LNCAP (cell line): ENCODE data around the gene PLPP4.

Experiments
- CTCF ChIP-seq: fragments of 450-650 bp; IDR thresholded peaks from 2 replicates; pipeline ENCODE4 v1.5.1; 2017; ENCODE audit warnings: mild to moderate bottlenecking

PLPP4 gene

GRCh38 chr10:120580918-120581895 is 124.2 kb downstream of the PLPP4 start:
- no peak for TF ChIP-seq CTCF

- no peak for TF ChIP-seq CTCF
These were observed 125.7 kb downstream of the PLPP4 start for GRCh38 chr10:120582753-120583152.

GRCh38 chr10:120583424-120584108 is 126.5 kb downstream of the PLPP4 start:
- TF ChIP-seq CTCF: no peak

- TF ChIP-seq CTCF: no peak
These were observed 127.8 kb downstream of the PLPP4 start for GRCh38 chr10:120584786-120585185.

GRCh38 chr10:120586471-120586872 is 129.4 kb downstream of the PLPP4 start:
- no peak for TF ChIP-seq CTCF

- no peak for TF ChIP-seq CTCF
These were observed 130.0 kb downstream of the PLPP4 start for GRCh38 chr10:120587061-120587460.

GRCh38 chr10:120588311-120588710 is 131.3 kb downstream of the PLPP4 start:
- TF ChIP-seq CTCF: no peak
